RPMI8226 (cell line): ENCODE results near the gene SCFD2.
A peak's percentile ranks its signal among the peaks of the same experiment; 100 is the strongest.
"Not testable (repeated sequence)": the region's sequence is repeated elsewhere in the genome, so short reads cannot be mapped to it uniquely, and the experiment has no call there.

ENCODE experiments used
- DNase-seq: peaks from one replicate; pipeline ENCODE4 v3.0.0-alpha.2; 2015

Gene SCFD2

DNA sequence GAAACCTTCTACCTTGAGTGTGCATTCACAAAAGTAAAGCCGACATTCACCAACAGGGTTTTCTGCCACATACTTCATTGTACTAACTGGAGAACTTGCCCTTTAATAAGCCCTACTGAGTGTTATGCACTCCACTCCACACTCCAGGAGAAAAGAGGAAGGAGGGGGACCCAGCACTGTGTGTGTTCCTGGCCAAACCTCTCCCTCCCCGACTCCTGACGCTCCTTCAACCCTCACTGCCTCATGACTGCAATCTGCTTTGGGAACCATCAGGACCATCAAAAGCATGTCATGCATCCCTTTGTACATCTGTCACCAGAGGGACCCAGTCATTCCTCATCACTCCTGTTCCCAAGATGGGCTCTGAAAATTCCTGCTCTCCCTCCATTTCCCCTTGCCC lies 360.1 kb downstream of the SCFD2 start:
- no peak for DNase-seq

DNA sequence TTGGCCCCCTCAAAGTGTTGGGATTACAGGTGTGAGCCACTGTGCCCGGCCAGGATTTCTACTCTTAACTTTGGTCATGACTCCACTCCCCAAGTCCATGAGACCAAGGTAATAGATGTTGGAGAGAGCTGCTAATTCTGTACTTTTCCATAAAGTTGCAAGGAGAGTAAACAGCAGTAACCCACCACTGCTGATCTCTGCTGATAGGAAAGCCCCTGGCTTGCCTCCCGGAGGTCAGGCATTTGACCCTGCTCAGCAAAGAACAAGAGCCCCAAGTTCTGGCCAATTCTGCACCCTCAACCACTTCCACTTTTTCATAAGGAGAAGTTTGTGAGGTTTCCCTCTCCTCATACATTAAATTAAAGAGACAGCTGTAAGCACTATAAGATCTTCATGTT lies 360.7 kb downstream of the SCFD2 start:
- DNase-seq, result no peak

DNA sequence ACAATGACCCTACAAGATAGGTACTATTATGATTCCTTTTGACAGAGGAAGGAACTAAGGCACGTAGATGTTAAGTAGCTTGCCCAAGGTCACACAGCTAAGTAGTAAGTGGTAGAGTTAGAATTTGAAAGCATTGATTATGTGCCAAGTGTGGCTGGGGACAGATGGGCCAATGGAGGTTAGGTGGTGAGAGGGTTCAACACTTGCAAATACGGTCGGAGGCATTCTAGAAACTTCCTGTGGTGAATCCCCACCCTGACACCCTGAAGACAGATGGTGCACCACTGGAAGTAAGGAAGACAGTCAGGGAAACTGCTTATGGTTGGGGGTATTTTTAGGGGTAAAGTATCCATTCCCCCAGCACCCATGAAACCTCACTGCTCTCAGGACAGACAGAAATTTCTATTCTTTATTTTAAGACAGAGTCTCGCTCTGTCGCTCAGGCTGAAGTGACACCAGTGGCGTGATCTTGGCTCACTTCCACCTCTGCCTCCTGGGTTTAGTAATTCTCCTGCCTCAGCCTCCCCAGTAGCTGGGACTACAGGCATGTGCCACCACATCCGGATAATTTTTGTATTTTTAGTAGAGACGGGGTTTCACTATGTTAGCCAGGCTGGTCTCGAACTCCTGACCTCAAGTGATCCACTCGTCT lies 361.2 kb downstream of the SCFD2 start:
- DNase-seq, result no peak

DNA sequence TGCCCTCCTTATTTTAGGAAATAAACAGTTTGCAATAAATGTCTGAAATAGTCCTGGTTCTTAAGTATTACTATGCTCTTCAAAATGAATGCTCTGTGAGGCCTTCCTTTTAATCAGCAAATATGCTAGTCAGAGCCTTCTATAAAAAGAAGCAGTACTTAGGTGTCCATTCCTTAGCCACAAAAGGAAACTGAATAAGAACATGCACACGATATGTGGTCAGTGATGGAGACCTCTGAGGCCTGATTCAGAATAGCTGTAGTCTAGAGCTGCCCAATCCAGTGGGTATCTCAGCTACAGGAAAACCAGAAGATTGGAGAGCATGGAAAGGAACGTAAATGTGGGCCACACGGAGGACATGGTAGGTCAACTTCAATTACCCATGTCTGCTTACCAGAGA lies 361.9 kb downstream of the SCFD2 start:
- DNase-seq, result no peak

DNA sequence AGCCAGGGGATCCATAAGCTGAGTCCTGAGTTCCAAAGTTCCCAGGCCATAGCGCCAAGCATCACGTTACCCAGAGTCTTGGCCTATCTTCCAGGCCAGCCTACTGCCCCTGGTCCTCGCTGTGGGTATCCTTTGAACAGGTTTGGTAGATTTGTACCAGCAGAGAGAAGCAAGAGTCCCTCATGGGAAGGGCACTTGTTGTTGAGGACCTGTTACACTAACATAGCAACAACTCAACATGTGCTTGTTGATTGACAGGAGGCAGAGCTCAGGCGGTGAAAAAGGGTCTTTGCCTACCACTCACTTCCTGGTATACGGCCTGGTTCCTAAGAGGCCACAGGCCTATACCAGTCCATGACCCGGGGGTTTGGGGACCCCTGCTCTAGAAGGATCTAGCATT lies 365.3 kb downstream of the SCFD2 start:
- DNase-seq, result no peak

DNA sequence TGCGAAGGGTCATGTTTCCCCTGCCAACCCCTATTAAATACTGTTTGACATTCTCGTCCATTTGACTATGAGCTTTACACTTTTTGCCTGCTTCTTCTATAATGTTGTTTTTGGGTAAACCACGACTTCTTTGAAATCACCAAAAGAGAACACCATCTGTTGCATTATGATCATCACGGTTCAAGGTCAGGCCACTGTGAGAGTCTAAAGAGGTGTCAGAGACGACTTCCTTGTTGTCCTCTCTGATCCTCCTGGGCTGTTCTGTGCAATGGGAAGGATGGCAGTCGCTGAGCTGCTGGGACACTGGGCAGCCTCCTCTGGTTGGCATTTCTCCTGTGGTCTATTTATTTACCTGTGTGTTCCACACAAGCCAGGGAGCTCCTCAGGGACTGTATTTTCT lies 366.2 kb downstream of the SCFD2 start:
- DNase-seq, result no peak

DNA sequence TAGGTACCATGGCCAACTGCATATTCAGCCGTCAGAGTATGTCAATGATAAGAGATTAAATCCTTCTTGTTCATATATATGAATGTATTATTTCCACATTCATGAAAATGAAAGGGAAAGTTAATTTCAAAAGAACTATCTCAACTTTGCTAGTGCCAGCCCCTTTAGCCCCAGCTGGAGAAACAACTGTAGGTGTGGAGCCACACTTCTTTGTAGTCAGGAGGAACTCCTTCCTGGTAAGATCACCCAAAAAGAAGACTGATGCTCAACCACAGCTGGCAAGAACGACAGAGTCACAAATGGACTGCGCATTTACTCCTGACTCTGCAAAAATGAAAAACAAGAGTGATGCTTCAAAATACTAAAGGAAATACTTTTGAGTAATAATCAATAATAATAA lies 367.4 kb downstream of the SCFD2 start:
- no peak for DNase-seq

DNA sequence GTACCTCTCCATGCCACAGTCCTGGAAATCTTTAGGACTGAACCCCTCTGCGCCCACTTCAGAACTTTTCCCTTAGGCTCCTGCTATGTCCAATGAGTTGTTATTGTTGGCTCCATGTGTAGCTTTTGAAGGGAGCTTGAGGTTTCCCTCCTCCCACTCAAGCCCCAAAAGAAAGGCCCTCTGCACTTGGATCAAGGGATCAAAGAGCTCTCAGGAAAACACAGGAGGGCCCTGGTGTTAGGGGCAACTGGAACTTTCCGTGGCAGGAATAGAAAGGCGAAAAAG lies 368.8 kb downstream of the SCFD2 start:
- DNase-seq, result no peak

DNA sequence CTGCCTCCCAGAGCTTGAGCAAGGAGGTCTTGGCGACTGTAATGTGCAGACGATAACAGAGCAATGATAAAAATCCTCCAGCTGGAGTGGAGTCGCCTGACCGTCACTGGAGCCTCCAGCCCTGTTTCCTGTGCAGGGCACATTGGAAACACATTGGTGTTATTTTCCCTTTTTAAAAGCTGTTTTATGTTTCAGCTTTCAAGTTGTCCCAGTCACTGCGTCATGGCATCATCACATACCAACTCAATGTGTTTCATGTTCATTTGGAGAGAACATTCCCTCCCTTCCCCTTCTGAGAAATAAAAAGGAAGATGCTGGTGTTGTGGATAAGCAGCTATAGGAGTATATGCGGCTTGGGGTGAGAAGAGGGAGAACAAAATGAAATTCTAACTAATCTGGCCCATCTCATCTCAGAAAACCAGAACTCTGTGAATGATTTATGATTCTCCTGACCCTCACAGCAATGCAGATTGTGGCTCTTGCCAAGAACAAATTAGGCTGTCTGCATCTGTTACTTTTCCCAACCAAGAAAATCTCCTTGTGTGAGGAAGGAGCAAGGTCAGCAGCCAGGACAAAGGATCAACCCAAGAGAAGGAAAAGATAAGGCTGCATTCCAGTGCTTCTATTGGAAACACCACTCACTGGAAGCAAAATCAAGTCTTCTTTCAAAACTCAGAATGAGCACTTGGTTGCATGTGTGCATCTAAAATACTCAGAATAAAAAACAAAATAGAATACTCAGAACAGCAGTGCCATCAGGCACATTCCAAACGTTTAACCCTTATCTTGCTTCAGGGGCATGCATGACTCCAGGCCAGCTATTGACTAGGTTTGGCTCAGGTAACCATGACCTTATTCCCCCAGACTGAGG lies 369.4 kb downstream of the SCFD2 start:
- DNase-seq, result no peak

DNA sequence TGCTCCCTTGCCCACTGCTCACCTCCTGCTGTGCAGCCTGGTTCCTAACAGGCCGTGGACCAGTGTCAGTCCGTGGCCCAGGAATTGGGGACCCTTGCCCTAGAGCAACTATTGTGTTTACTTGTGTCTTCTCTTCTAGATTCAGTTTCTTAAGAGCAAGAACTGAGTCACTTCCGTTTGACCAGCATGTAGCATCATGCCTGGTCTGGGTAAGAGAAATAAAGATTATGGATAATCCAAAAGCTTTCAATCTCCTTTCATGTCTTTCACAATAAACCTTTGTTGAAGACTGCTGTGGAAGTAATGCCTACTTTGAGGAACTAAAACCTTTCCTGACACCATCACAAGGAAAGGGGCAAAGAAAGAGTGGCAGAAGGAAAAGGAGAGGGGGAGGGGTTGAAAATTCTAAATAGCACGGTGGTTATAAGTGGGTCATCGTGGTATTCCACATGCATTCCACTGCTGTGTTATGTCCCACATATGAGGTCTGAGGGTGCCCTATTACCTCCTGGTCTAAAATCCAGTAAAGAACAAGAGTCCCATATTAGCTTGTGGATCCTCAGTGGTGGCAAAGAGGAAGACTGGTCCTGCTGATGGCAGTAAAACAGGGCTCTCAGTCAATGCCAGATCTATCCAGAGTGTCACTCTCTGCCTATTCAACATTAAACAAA lies 370.4 kb downstream of the SCFD2 start:
- DNase-seq, result no peak

DNA sequence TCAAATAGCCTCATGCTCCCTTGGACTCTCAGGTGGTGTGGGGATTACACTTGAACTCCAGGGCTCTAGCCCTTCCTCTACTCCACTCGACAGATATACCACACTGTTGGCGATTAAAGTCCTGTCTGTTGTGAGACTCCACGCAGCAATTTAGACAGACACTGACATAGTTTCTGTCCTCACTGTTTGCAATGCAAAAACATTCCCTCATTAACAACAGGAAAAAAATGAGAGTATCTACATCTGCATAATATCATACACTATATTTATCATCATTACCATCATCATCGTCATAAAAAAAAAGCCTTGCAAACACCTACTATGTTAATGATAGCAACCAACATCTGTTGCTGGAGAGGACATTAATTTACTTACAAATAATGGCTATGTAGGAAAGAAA lies 371.3 kb downstream of the SCFD2 start:
- no peak for DNase-seq

DNA sequence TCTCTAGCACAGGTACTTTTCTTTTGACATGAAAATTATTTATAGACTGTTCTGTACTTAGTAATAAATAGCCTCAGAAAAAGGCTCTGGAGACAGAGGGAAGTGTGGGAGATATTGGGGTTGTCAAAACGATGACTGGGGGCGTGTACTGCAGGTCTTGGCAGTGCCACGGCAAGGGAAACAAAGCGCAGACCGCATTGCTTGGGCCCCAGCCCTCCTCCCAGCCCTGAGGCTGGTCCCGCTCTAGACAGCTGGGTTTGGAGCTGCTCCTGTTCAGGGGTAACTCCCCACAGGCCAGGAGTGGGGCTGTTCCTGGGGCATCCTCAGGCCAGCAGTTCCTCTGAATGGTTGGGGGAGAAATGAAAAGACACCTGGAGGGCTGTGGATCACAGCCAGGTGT lies 372.1 kb downstream of the SCFD2 start:
- DNase-seq, result no peak

DNA sequence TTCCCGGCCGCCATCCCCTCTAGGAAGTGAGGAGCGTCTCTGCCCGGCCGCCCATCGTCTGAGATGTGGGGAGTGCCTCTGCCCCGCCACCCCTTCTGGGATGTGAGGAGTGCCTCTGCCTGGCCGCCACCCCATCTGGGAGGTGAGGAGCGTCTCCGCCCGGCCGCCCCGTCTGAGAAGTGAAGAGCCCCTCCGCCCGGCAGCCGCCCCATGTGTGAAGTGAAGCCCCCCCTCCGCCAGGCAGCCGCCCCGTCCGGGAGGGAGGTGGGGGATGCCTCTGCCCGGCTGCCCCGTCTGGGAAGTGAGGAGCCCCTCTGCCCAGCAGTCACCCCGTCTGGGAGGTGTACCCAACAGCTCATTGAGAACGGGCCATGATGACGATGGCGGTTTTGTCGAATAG lies 373.3 kb downstream of the SCFD2 start:
- DNase-seq, result not testable (repeated sequence)

DNA sequence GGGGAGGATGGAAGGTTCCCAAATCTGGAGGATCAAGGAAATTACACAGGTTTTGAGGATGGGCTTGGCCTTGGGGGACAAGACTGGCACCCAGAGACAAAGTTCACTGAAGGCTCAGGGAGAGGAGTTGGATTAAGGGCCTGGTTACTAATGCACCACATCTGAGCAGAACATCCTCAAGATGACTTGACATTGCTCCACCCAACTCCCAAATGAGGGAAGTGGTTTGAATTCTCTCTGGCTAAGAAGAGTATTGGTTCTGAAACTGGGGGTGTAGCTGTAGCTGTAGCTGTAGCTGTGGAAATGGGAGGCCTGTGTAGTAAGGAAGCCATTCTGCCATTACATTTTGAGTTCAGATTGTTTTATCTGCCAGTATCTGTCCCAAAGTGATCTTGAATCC lies 374.4 kb downstream of the SCFD2 start:
- no peak for DNase-seq

DNA sequence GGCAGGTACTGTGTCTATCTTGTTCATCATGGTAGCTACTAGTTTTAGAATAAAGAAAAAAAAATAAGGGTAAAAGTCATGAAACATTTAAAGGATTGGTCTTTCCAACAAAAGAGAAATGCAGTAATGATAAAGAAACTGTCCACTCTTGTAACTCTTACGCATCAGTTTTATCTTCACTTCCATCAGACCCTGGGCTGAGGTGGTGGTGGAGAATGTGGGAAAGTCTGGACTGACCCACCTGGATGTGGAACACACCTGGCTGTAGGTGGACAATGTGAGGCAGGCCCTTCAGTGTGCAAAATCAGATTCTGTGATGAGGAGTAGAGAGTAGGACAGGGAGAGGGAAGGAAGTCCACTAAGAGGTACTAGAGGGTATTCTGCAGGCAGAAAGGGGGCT lies 375.2 kb downstream of the SCFD2 start:
- DNase-seq, result no peak

DNA sequence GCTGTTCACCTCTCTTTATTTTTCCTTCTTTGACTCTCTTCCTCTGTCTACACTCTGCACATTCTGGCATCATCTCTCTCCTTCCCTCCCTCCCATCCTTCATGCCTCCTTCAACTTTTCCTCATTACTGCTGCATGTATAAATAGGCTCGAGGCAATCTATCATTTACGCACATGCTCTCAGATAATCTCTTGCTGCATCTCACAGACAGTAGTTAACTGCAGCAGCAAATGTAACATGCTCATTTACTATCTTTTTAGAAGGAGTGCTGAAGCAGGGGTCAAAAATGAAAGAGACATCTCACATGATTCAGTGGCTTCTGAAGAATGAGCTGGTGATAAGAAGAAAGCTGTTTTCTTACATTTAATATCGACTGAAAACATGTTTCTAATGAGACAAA lies 376.0 kb downstream of the SCFD2 start:
- DNase-seq, result no peak

DNA sequence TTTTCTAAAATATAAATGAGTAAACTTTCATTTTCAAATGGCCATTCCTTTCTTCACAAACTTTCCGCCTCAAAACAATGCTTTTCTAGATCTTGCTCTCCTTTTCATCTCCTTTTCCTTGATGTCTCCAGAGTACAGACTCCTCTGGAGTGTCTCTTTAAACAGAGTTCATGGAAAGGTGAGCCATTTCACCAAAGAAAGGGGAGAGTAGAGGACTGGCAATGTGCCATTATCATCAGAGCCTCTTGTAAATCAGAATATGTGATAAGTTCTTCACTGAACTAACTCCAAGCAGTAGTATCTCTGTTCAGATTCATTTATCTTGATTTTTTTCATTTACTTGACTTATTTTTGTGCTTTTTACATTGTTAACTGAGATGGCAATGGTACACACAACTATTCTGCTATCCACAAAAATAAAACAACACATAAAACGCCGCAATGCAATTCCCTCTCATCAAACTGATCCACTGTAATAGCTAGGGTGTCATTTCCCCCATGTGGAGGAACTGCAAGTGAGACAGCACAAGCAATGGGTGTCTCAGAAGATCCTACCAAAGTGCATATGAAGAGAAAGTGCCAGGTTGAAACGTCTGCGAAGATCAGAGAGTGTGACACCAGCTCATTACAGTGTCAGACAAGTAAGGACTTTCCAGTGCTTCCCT lies 378.3 kb downstream of the SCFD2 start:
- DNase-seq, result no peak

DNA sequence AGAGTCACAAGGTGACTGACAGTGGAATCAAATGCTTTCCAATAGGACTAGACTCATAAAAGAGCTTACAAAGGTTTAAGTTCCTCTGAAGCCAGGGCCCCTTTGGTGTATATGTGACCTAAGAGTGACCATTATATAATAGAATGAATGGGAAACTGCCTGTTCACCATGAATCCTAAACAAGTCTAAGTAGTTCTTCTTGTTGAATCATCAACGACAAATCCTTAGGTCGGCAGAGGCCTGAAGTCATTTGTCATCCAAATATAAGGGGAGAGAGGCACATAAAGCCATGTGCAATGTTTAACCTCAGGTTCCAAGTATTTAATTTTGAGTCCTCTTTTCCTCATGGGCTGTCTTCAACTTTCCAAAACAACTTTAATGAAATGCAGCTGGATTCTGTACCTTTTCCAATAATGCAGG lies 381.4 kb downstream of the SCFD2 start:
- DNase-seq, result no peak

DNA sequence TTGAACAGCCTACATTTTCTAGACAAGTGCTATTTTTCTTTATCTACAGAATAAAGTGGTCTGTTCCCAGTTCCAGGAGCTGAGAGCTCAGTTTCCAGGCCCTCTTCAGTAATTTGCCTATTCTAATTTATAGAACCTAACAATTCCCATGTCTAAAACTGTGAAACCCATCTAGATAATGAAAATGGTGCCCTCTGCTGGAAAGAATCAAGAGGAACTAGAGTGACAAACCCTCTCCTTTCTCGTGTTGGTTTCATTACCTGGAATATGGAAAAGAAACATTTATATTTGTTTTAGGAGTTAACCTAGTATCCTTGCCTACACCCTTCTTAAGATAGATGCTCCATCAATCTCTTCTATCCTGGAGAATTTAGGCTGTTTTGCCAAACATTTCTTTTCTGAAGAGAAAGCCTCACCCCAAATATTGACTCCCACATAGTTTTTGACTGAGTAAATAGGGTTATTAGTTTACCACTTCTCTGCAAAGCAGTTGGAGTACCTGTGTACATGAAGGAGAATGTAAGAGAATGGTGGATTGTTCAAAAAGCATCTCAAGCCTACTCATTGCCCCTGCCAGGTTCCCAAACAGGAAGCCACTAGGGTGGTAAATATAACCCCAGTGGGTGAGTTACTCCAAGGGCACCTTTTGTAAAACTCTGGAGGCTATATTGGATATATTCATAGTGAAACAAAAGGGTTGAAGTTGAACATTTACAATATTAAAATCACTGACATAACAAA lies 382.1 kb downstream of the SCFD2 start:
- DNase-seq, result peak; percentile 55

DNA sequence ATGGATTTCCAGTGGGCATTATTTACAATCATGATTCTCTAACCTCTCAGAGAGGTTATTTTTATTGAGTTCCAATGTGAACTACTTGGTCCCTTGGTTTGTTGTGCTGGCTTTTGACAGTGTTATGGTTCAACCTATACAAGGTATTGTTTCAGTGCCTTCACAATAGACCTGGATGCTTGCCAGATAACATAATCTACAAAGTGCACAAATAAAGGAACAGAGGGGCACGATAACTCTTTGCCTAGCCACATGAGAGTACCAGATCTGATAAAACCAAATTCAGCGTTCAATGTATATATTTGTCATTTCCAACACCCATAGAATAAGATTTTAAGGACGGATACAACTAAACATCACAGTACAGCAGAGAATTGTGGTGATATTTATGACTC lies 382.9 kb downstream of the SCFD2 start:
- no peak for DNase-seq

DNA sequence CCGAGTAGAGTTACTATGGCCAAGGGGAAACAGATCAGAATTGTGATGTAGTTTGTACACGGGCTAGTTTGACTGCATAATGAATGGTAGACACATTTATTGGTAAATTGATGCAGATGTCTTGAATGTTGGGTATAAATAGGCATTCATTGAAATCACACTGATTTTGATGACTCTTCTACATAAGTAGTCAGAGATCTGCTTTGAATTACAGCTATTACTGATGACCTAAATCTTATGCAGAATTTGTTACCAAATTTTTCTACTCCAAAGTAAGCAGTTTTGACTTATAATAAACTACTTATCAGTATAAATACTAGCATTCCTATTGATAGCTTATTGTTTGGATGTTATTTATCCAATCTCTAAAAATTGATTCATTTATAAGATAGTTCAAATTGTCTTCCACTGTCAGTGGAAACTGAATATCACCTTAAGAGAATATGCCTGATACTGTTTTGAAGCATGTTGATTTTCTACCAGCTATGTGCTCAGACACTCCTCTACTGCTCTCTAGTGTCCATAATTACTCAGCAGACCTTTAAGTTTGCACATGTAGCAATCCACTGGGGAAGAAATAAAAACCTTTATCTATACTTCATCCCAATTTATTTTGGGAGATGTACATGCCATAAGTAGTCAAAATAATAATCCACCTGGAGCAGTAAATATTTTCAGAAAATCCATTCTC lies 383.5 kb downstream of the SCFD2 start:
- DNase-seq, result no peak

DNA sequence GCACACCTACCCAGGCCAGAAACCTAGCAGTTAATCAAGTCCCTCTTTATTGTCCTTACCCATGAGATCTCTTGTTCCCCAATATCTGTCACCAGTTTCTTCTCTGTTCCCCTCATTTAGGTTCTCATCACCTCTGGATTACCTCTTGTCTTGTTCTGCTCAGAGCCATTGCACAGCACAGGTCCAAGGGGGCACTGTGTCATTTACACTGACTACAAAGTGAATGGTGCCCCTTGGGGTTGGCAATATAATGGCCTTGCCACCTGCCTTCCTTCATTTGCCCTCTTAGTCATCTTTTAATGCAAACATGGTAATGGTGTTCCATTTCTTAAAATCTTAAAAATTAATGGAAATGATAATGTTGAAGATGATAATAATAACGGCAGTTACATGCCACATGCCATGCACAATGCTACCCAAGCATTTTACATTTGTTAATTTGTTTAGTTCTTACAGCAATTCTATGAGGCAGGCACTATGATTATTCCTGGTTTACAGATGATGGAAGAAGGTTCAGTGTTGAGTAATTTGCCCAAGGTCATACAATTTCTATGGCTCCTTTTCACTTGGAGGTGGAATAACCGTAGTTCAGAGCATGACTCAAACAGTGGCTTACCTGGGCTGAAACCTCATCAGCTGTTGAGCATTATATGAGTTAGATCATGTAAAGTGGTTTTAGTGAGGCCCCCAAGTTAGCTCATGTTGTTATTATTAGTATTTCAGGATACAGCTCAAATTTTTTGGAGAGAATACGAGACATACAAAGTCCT lies 385.9 kb downstream of the SCFD2 start:
- DNase-seq, result no peak
